Measurements from ENCODE around the gene SCAMP3. TPM values are rescaled to one million over a fixed set of nuclear protein-coding genes. Genes with fewer than 3 reads are reported as not detected.
A peak's percentile ranks its signal among the peaks of the same experiment; 100 is the strongest.

The SCAMP3 gene
- total RNA-seq, 1 experiment from 2014 or later, result 64.2 TPM

- RAD21 ChIA-PET (ENCODE audit: low non-redundant PET in 1 of 2, low total read pairs in 2 of 2, uncharacterized antibody in 2 of 2, unreplicated experiment in 2 of 2), result interaction anchor here in 1 of 2 experiments (0.7 to 1.4 kb wide), 2 partner anchors 29 to 373 kb away, joined by 3 to 8 read pairs; no protein-coding TSS in a partner anchor
- no TSS peak for BruUV-seq (replicated peaks)
- DNase-seq (ENCODE audit: low read depth, low spot score), result no peak
- H2AFZ ChIP-seq (ENCODE audit: low read depth, low read length, poor library complexity, severe bottlenecking), result no peak overlapping the region
- intact Hi-C loops (cut with micrococcal nuclease), result loop anchor here (5.0 kb wide), 1 partner anchor 55 kb away; no protein-coding TSS in a partner anchor
- no peak for ATAC-seq
- H3K4me2 ChIP-seq (ENCODE audit: low read length), result peak overlapping the region; percentile 89
- CTCF ChIA-PET, result interaction anchor here (1.4 to 1.9 kb wide), 3 partner anchors 16 to 100 kb away, joined by 4 to 12 read pairs (median 7); no protein-coding TSS in a partner anchor
- no peaks in the 10 kb centered on the region for H3K27me3 ChIP-seq (ENCODE audit: insufficient read depth, low read length)
- TF ChIP-seq, protein P1, sequence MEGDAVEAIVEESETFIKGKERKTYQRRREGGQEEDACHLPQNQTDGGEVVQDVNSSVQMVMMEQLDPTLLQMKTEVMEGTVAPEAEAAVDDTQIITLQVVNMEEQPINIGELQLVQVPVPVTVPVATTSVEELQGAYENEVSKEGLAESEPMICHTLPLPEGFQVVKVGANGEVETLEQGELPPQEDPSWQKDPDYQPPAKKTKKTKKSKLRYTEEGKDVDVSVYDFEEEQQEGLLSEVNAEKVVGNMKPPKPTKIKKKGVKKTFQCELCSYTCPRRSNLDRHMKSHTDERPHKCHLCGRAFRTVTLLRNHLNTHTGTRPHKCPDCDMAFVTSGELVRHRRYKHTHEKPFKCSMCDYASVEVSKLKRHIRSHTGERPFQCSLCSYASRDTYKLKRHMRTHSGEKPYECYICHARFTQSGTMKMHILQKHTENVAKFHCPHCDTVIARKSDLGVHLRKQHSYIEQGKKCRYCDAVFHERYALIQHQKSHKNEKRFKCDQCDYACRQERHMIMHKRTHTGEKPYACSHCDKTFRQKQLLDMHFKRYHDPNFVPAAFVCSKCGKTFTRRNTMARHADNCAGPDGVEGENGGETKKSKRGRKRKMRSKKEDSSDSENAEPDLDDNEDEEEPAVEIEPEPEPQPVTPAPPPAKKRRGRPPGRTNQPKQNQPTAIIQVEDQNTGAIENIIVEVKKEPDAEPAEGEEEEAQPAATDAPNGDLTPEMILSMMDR (IDR thresholded peaks at IDR 0.05 in 2 of 3, conservative IDR thresholded peaks at IDR 0.05 in 1 of 3; ENCODE audit: borderline replicate concordance in 1 of 3, insufficient read depth in 1 of 3, low read depth in 2 of 3, low read length in 2 of 3), result peak; percentile 42 to 63 (median 47); a peak in 4 of 6 replicates
- no peak for TF ChIP-seq SP1 (IDR thresholded peaks at IDR 0.05; ENCODE audit: low read depth)
- H3K9ac ChIP-seq (ENCODE audit: low read length), result peak overlapping the region; percentile 96; the same call in 1 of the 2 replicates
- peak overlapping the region; percentile 88 for H3K27ac ChIP-seq (ENCODE audit: low read depth, low read length)
- H3K4me3 ChIP-seq (replicated peaks in 1 of 2; ENCODE audit: low read depth in 1 of 2, low read length in 2 of 2), result peak overlapping the region in 1 of 2 experiments; percentile 82; a peak in 3 of 4 replicates
- H3K9me3 ChIP-seq (ENCODE audit: control insufficient read depth in 1 of 2, insufficient read depth in 1 of 2, low read depth in 1 of 2, low read length in 2 of 2), result no peaks in the 10 kb centered on the region
- peaks cover 36% of the 10 kb centered on the region for H3K79me2 ChIP-seq (ENCODE audit: insufficient read depth, low read length)
- peaks cover 0 to 7% of the 10 kb centered on the region in 2 experiments; a peak in 2 of 4 replicates for H3K36me3 ChIP-seq (ENCODE audit: control insufficient read depth in 1 of 2, insufficient read depth in 2 of 2, low read length in 2 of 2)
- H4K20me1 ChIP-seq (ENCODE audit: insufficient read depth), result no peaks in the 10 kb centered on the region
- no peaks in the 10 kb centered on the region for H3K9me2 ChIP-seq (ENCODE audit: insufficient read depth)
- POLR2A ChIA-PET, result interaction anchor here (0.9 to 1.4 kb wide), 4 partner anchors 9 to 34 kb away, joined by 3 to 5 read pairs (median 4); partner anchors contain the start of genes CLK2 and HCN3
- peaks cover 8 to 26% of the 10 kb centered on the region in 2 experiments; a peak in 3 of 4 replicates for H3K4me1 ChIP-seq (ENCODE audit: control insufficient read depth in 1 of 2, insufficient read depth in 2 of 2, low read length in 2 of 2)
These were observed 45.1 kb upstream of the SCAMP3 start for GRCh38 chr1:155307247-155307740.

DNA sequence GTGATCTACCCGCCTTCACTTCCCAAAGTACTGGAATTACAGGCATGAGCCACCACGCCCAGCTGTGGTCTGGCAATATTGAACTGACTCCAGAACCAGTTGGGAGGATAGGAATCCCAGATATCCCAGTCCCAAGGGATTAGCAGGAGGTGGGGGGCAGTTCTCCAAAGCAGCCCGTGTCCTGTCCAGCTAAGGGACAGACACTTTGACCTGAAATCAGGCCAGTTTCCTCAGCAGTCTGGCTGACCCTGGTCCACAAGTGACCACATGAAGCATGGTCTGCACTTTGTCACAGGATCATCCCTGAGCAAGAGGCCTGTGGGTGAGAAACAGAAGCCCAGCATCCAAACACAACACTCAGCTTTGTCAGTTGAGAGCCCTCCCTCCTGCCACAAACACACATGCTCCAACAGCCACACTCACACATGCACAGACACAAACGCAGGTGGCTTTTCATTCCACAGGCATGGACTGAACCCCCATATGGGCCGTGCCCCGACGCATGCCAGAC, 43.8 kb upstream of the SCAMP3 start:
- Histone ChIP-seq H3K4me3 (replicated peaks in 1 of 2; ENCODE audit: low read depth in 1 of 2, low read length in 2 of 2) (no peak overlapping the region), H3K79me2 (ENCODE audit: insufficient read depth, low read length) (peaks cover 23% of the 10 kb centered on the region), H3K36me3 (ENCODE audit: control insufficient read depth in 1 of 2, insufficient read depth in 2 of 2, low read length in 2 of 2) (0 out of 4 replicates have a peak, but pooled peaks cover 0 to 4% of the 10 kb centered on the region in 2 experiments), H3K4me2 (ENCODE audit: low read length) (peak overlapping the region; percentile 15; the same call in 1 of the 2 replicates), H4K20me1 (ENCODE audit: insufficient read depth) (no peaks in the 10 kb centered on the region), H2AFZ (ENCODE audit: low read depth, low read length, poor library complexity, severe bottlenecking) (no peak overlapping the region), H3K9me3 (ENCODE audit: control insufficient read depth in 1 of 2, insufficient read depth in 1 of 2, low read depth in 1 of 2, low read length in 2 of 2) (no peaks in the 10 kb centered on the region), H3K27ac (ENCODE audit: low read depth, low read length) (no peak overlapping the region), H3K27me3 (ENCODE audit: insufficient read depth, low read length) (no peaks in the 10 kb centered on the region), H3K4me1 (ENCODE audit: control insufficient read depth in 1 of 2, insufficient read depth in 2 of 2, low read length in 2 of 2) (peaks cover 8 to 26% of the 10 kb centered on the region in 2 experiments; a peak in 3 of 4 replicates), H3K9me2 (ENCODE audit: insufficient read depth) (no peaks in the 10 kb centered on the region), H3K9ac (ENCODE audit: low read length) (no peak overlapping the region)
- intact Hi-C loops (cut with micrococcal nuclease), result loop anchor here (5.0 kb wide), 1 partner anchor 54 kb away; no protein-coding TSS in a partner anchor
- ATAC-seq (no peak), DNase-seq (ENCODE audit: low read depth, low spot score) (no peak)
- ChIA-PET RAD21 (ENCODE audit: low non-redundant PET in 1 of 2, low total read pairs in 2 of 2, uncharacterized antibody in 2 of 2, unreplicated experiment in 2 of 2) (no interaction called here), POLR2A (no interaction called here), CTCF (no interaction called here)
- no TSS peak for BruUV-seq (replicated peaks)
- TF ChIP-seq ZFX (IDR thresholded peaks at IDR 0.05) (no peak), ZNF274 (IDR thresholded peaks at IDR 0.05; ENCODE audit: low read depth, low read length) (no peak), ELF1 (IDR thresholded peaks at IDR 0.05; ENCODE audit: borderline replicate concordance, low read depth) (no peak), EGR1 (IDR thresholded peaks at IDR 0.05; ENCODE audit: low read depth) (no peak), POLR2A (IDR thresholded peaks at IDR 0.05; ENCODE audit: borderline replicate concordance, extremely low read depth, insufficient read depth, insufficient read length) (no peak), SP1 (IDR thresholded peaks at IDR 0.05; ENCODE audit: low read depth) (no peak), SIN3A (IDR thresholded peaks at IDR 0.05; ENCODE audit: low read depth) (no peak), POLR2AphosphoS5 (IDR thresholded peaks at IDR 0.05; ENCODE audit: low read depth, low read length) (no peak), EZH2 (IDR thresholded peaks at IDR 0.05) (no peak), TCF7L2 (IDR thresholded peaks at IDR 0.05; ENCODE audit: borderline replicate concordance, extremely low read depth, insufficient read depth, insufficient read length) (no peak), YY1 (IDR thresholded peaks at IDR 0.05; ENCODE audit: extremely low read depth, insufficient replicate concordance, low read depth, low read length) (no peak), MAX (IDR thresholded peaks at IDR 0.05) (no peak), RAD21 (IDR thresholded peaks at IDR 0.05; ENCODE audit: low read depth) (no peak), SRF (IDR thresholded peaks at IDR 0.05; ENCODE audit: low read depth) (no peak)
